Mesenchymal stem cell (in vitro differentiated cells and primary cell): ENCODE measurements around the gene TTLL11.

Source experiments
- DNase-seq: peaks from one replicate; pipeline ENCODE4 v3.0.0-alpha.2; 2013
- H2AFZ ChIP-seq: one replicate; pipeline ENCODE4 v1.6.1; 2013; ENCODE audit warnings: low read depth, mild to moderate bottlenecking, control low read depth, inconsistent platforms, low read length, moderate library complexity
- H2AK5ac ChIP-seq: 2 replicates; pipeline ENCODE4 v1.6.1; 2013; ENCODE audit warnings: low read length, moderate library complexity, mild to moderate bottlenecking, inconsistent platforms; ENCODE audit not compliant: severe bottlenecking
- H2BK120ac ChIP-seq: one replicate; pipeline ENCODE4 v1.6.1; 2013; ENCODE audit warnings: low read depth, mild to moderate bottlenecking, inconsistent platforms, low read length, moderate library complexity
- H2BK12ac ChIP-seq, 2 experiments: one replicate each; pipeline ENCODE4 v1.6.1; 2013; ENCODE audit warnings: inconsistent platforms in 2 of 2, low read length in 2 of 2, mild to moderate bottlenecking in 2 of 2, moderate library complexity in 2 of 2, control low read depth in 1 of 2
- H2BK15ac ChIP-seq: one replicate; pipeline ENCODE4 v1.6.1; 2013; ENCODE audit warnings: mild to moderate bottlenecking, low read depth, inconsistent platforms; ENCODE audit not compliant: poor library complexity, severe bottlenecking
- H2BK5ac ChIP-seq: 2 replicates; pipeline ENCODE4 v1.6.1; 2013; ENCODE audit warnings: low read depth, mild to moderate bottlenecking, low read length, control low read depth, inconsistent platforms; ENCODE audit not compliant: poor library complexity, severe bottlenecking
- H3K14ac ChIP-seq, 2 experiments: one replicate each; pipeline ENCODE4 v1.6.1; 2013; ENCODE audit warnings: inconsistent platforms in 2 of 2, low read length in 2 of 2, control low read depth in 1 of 2, mild to moderate bottlenecking in 1 of 2, moderate library complexity in 1 of 2
- H3K18ac ChIP-seq, 2 experiments: one replicate each; pipeline ENCODE4 v1.6.1; 2013; ENCODE audit warnings: inconsistent platforms in 2 of 2, low read length in 2 of 2, control low read depth in 1 of 2, low read depth in 1 of 2, mild to moderate bottlenecking in 1 of 2
- H3K23ac ChIP-seq, 2 experiments: one replicate each; pipeline ENCODE4 v1.6.1; 2013; ENCODE audit warnings: inconsistent platforms in 2 of 2, low read length in 2 of 2, mild to moderate bottlenecking in 2 of 2, moderate library complexity in 2 of 2, control low read depth in 1 of 2
- H3K27ac ChIP-seq: 2 replicates; pipeline ENCODE4 v1.5.1; 2013; ENCODE audit warnings: mild to moderate bottlenecking, moderate library complexity, low read length, control low read depth, inconsistent platforms; ENCODE audit not compliant: poor library complexity, severe bottlenecking
- H3K27me3 ChIP-seq, 2 experiments: 2 replicates each; pipeline versions ENCODE4 v1.6.1 to v1.7.0; 2013; ENCODE audit warnings: low read length in 2 of 2, mild to moderate bottlenecking in 2 of 2, moderate library complexity in 2 of 2, control low read depth in 1 of 2, inconsistent platforms in 1 of 2; ENCODE audit not compliant: control insufficient read depth in 1 of 2, insufficient read depth in 1 of 2
- H3K36me3 ChIP-seq, 2 experiments: 2 replicates each; pipeline versions ENCODE4 v1.6.1 to v1.7.0; 2013; ENCODE audit warnings: low read length in 2 of 2, control low read depth in 1 of 2, inconsistent platforms in 1 of 2, low read depth in 1 of 2, mild to moderate bottlenecking in 1 of 2; ENCODE audit not compliant: insufficient read depth in 2 of 2, control insufficient read depth in 1 of 2
- H3K4ac ChIP-seq, 2 experiments: one replicate each; pipeline ENCODE4 v1.6.1; 2013; ENCODE audit warnings: inconsistent platforms in 2 of 2, low read length in 2 of 2, mild to moderate bottlenecking in 2 of 2, moderate library complexity in 2 of 2, control low read depth in 1 of 2, low read depth in 1 of 2
- H3K4me1 ChIP-seq: 2 replicates; pipeline ENCODE4 v1.6.1; 2013; ENCODE audit warnings: low read depth, low read length, control low read depth; ENCODE audit not compliant: control insufficient read depth, insufficient read depth
- H3K4me2 ChIP-seq: 2 replicates; pipeline ENCODE4 v1.6.1; 2013; ENCODE audit warnings: low read length, mild to moderate bottlenecking, inconsistent platforms; ENCODE audit not compliant: poor library complexity, severe bottlenecking
- H3K4me3 ChIP-seq, 2 experiments: 2 replicates each; pipeline versions ENCODE4 v1.5.1 to v1.7.0; 2013; ENCODE audit warnings: low read length in 2 of 2, mild to moderate bottlenecking in 2 of 2, control low read depth in 1 of 2, low read depth in 1 of 2; ENCODE audit not compliant: insufficient read depth in 1 of 2
- H3K79me1 ChIP-seq: replicated peaks from 2 replicates; pipeline ENCODE4 v1.6.1; 2013; ENCODE audit warnings: mild to moderate bottlenecking, control low read depth, low read length, inconsistent platforms; ENCODE audit not compliant: poor library complexity, severe bottlenecking
- H3K9ac ChIP-seq: 2 replicates; pipeline ENCODE4 v1.7.0; 2013; ENCODE audit warnings: mild to moderate bottlenecking, low read length, moderate library complexity
- H3K9me3 ChIP-seq: 2 replicates; pipeline ENCODE4 v1.7.0; 2013; ENCODE audit warnings: mild to moderate bottlenecking, low read length; ENCODE audit not compliant: control insufficient read depth
- H4K8ac ChIP-seq: one replicate; pipeline ENCODE4 v1.6.1; 2013; ENCODE audit warnings: inconsistent platforms, mild to moderate bottlenecking, low read length, moderate library complexity
- H4K91ac ChIP-seq: one replicate; pipeline ENCODE4 v1.6.1; 2013; ENCODE audit warnings: mild to moderate bottlenecking, low read length, inconsistent platforms
- WGBS: methylation state at CpG from one replicate; pipeline ENCODE4 v1.1.7; 2013; ENCODE audit warnings: mixed read lengths; 5-methylcytosine and 5-hydroxymethylcytosine counted together

The TTLL11 gene

GRCh38 chr9:121786543-121786948 lies 306.6 kb downstream of the TTLL11 start:
- H3K9ac ChIP-seq, result no peak overlapping the region
- no peak overlapping the region for H4K91ac ChIP-seq
- H2BK5ac ChIP-seq, result no peak overlapping the region
- peaks cover 17% of the 10 kb centered on the region for H3K4me1 ChIP-seq
- H3K27me3 ChIP-seq, result no peaks in the 10 kb centered on the region
- no peak overlapping the region for H3K4ac ChIP-seq
- 89% methylated on average over 5 of the region's 5 CpGs for WGBS
- H3K36me3 ChIP-seq, result peaks cover 8 to 46% of the 10 kb centered on the region in 2 experiments
- no peaks in the 10 kb centered on the region for H3K79me1 ChIP-seq
- no peak overlapping the region for H3K23ac ChIP-seq
- no peak overlapping the region for H4K8ac ChIP-seq
- H3K4me3 ChIP-seq, result no peak overlapping the region
- H2AK5ac ChIP-seq, result no peak overlapping the region
- H3K4me2 ChIP-seq, result no peak overlapping the region
- no peak overlapping the region for H3K18ac ChIP-seq
- H2AFZ ChIP-seq, result no peak overlapping the region
- no peak overlapping the region for H2BK12ac ChIP-seq
- no peak overlapping the region for H2BK15ac ChIP-seq
- no peak overlapping the region for H3K14ac ChIP-seq
- DNase-seq, result no peak
- no peak overlapping the region for H3K27ac ChIP-seq
- no peak overlapping the region for H2BK120ac ChIP-seq
- H3K9me3 ChIP-seq, result no peaks in the 10 kb centered on the region

- DNase-seq, result no peak
- Histone ChIP-seq H3K79me1 (no peaks in the 10 kb centered on the region), H3K36me3 (peaks cover 12 to 53% of the 10 kb centered on the region in 2 experiments), H2BK5ac (no peak overlapping the region), H2AFZ (no peak overlapping the region), H3K9me3 (no peaks in the 10 kb centered on the region), H2BK15ac (no peak overlapping the region), H2BK120ac (no peak overlapping the region), H3K4me1 (peaks cover 17% of the 10 kb centered on the region), H3K9ac (no peak overlapping the region), H4K8ac (no peak overlapping the region), H3K14ac (peak overlapping the region in 1 of 2 experiments; percentile 8), H3K4me2 (no peak overlapping the region), H2BK12ac (no peak overlapping the region), H3K4ac (no peak overlapping the region), H4K91ac (no peak overlapping the region), H3K23ac (no peak overlapping the region), H2AK5ac (no peak overlapping the region), H3K27me3 (no peaks in the 10 kb centered on the region), H3K18ac (no peak overlapping the region), H3K4me3 (no peak overlapping the region), H3K27ac (no peak overlapping the region)
- 91% methylated on average over 11 of the region's 11 CpGs for WGBS
These were observed 307.2 kb downstream of the TTLL11 start for GRCh38 chr9:121785673-121786542.

GRCh38 chr9:121784731-121785411 lies 308.2 kb downstream of the TTLL11 start:
- WGBS, result 80% methylated on average over 13 of the region's 17 CpGs
- H2BK15ac ChIP-seq, result peak overlapping the region; percentile 4
- no peak overlapping the region for H3K4ac ChIP-seq
- H3K18ac ChIP-seq, result no peak overlapping the region
- H3K14ac ChIP-seq, result no peak overlapping the region
- no peaks in the 10 kb centered on the region for H3K9me3 ChIP-seq
- H3K27ac ChIP-seq, result no peak overlapping the region
- no peak overlapping the region for H2AFZ ChIP-seq
- no peak overlapping the region for H2BK12ac ChIP-seq
- no peak overlapping the region for H2BK120ac ChIP-seq
- H3K27me3 ChIP-seq, result no peaks in the 10 kb centered on the region
- no peak overlapping the region for H4K91ac ChIP-seq
- H3K9ac ChIP-seq, result no peak overlapping the region
- no peak overlapping the region for H3K4me3 ChIP-seq
- no peak overlapping the region for H2AK5ac ChIP-seq
- H3K36me3 ChIP-seq, result peaks cover 12 to 62% of the 10 kb centered on the region in 2 experiments
- H3K4me1 ChIP-seq, result peaks cover 17% of the 10 kb centered on the region
- no peak overlapping the region for H3K4me2 ChIP-seq
- H3K79me1 ChIP-seq, result peaks cover 7% of the 10 kb centered on the region
- H2BK5ac ChIP-seq, result no peak overlapping the region
- DNase-seq, result no peak
- no peak overlapping the region for H3K23ac ChIP-seq
- no peak overlapping the region for H4K8ac ChIP-seq
